Heart left ventricle (tissue), 13 donors: ENCODE results near the gene FOSL2.

Experiments used
- CTCF ChIP-seq, 12 donors: fragments of 200-600 bp; sonication (generic) in 4 of 12; IDR thresholded peaks; one replicate each; pipeline versions ENCODE4 v1.5.0 to v1.8.0; 2018 to 2022; ENCODE audit warnings: antibody characterized with exemption in 12 of 12, mild to moderate bottlenecking in 5 of 12
- POLR2A ChIP-seq, 2 donors: fragments of 450-650 bp; IDR thresholded peaks; one replicate each; pipeline ENCODE4 v1.6.1; 2017; ENCODE audit warnings: antibody characterized with exemption in 2 of 2, mild to moderate bottlenecking in 2 of 2, moderate library complexity in 2 of 2
- donor health status: ischemic (EF 13 %, LVEDD 7.1; RV severe dilation, severe dysfunction).
- donor health status: DM: no; HTN: yes; CAD: no.
- donor health status: DM: no; HTN: no; CAD: no.
- donor health status: ischemic (EF 25% LVEDD 6.9; RV normal size, moderate dysfunction).
- donor health status: ischemic (EF 25% LVEDD 5.7; RV mildly dilated, moderate dysfunction).
- donor health status: ischemic (EF 35%, LVEDD 5.7; RV mildly dilated, moderate dysfunction).
- donor health status: nonischemic (EF 11% LVEDD 7.7; RV severe dilation, severe dysfunction).
- donor health status: DM: yes; HTN: yes; CAD: no.
- donor health status: PGD.
- donor health status: ischemic (EF 29% LVEDD 5.4; RV normal size, mild dysfunction).
- donor health status: nonischemic (EF 23%, LVEDD 6.1; RV moderate dilation, normal function).

- TF ChIP-seq CTCF (IDR thresholded peaks at IDR 0.05) (peak in 1 of 12 donors; percentile 4), POLR2A (IDR thresholded peaks at IDR 0.05) (no peak)
Observed at GRCh38 chr2:28390746-28391563, 1.7 kb upstream of the FOSL2 start.
